ENCODE measurements around the gene VWA5B2. TPM values are rescaled to one million over a fixed set of nuclear protein-coding genes. Genes with fewer than 3 reads are reported as not detected.

VWA5B2 gene
- total and polyA plus RNA-seq, 2 of the 4 experiments (the other 2 are of a cell fraction) = not detected

DNA sequence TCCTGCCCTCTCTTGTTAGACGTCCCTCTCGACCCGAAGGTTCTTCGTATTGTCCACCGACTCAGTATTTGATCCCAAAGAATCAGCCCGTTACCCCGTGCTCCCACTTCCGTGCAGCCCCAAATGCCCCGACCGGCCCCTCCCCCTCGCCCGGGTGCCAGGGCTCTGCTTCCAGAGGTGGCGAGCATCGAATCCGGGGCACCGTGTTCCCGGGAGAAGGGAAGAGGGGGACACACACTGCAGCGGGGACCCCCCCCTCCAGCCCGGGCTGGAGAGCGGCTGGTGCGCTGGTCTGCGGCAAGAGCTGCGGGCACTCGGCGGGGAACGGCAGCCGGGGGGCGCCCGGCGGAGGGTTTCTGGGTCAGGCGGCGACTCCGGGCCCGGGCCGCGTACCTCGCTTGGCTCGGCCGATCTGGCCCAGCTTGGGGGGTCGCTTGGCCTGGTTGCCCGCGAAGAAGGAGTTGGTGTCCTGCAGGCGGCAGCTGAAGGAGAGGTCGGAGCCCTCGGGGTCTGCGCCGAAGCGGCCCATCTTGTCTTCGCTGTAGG lies 31.4 kb downstream of the VWA5B2 start:
- Histone ChIP-seq H2BK5ac (ENCODE audit: low read depth, low read length, poor library complexity, severe bottlenecking) (no peak overlapping the region), H3K18ac (ENCODE audit: low read depth, low read length) (no peak overlapping the region), H4K5ac (ENCODE audit: low read depth, low read length) (no peak overlapping the region), H2AK5ac (ENCODE audit: low read depth, low read length) (no peak overlapping the region), H3K27ac (ENCODE audit: insufficient read depth, low read length) (no peak overlapping the region; the same call in 1 of the 2 replicates), H3K4me1 (ENCODE audit: control insufficient read depth, insufficient read depth, low read length) (peaks cover 2% of the 10 kb centered on the region; the same call in 1 of the 2 replicates), H2BK120ac (ENCODE audit: low read depth, low read length) (no peak overlapping the region), H3K36me3 (ENCODE audit: control insufficient read depth, insufficient read depth, low read length) (0 out of 2 replicates have a peak, but pooled peaks cover 2% of the 10 kb centered on the region), H2AK9ac (replicated peaks; ENCODE audit: low read depth, low read length, poor library complexity) (no peak overlapping the region), H4K8ac (ENCODE audit: low read depth in 2 of 2, low read length in 2 of 2) (no peak overlapping the region), H3K4me3 (ENCODE audit: insufficient read depth, low read depth, low read length) (peak overlapping the region; percentile 55), H2BK15ac (ENCODE audit: low read depth, low read length) (no peak overlapping the region), H3K9ac (ENCODE audit: low read depth, low read length) (no peak overlapping the region), H3K4me2 (ENCODE audit: low read depth, low read length) (peak overlapping the region; percentile 72), H3K14ac (replicated peaks; ENCODE audit: low read depth, low read length) (no peak overlapping the region), H3K4ac (ENCODE audit: low read depth, low read length) (no peak overlapping the region), H3K9me3 (ENCODE audit: control insufficient read depth, insufficient read depth, low read length) (no peaks in the 10 kb centered on the region), H3K27me3 (ENCODE audit: control insufficient read depth, insufficient read depth, low read length) (peaks cover 37% of the 10 kb centered on the region), H2BK20ac (ENCODE audit: low read depth, low read length) (no peak overlapping the region), H4K20me1 (ENCODE audit: insufficient read depth, low read length) (peaks cover 8% of the 10 kb centered on the region), H3K79me1 (ENCODE audit: low read depth in 1 of 2, low read length in 2 of 2) (no peaks in the 10 kb centered on the region), H3K56ac (ENCODE audit: extremely low read depth, insufficient read depth, low read length) (no peak overlapping the region), H4K91ac (ENCODE audit: insufficient read depth, low read depth, low read length) (no peak overlapping the region), H3K9me1 (ENCODE audit: insufficient read depth, low read length) (no peaks in the 10 kb centered on the region), H2AFZ (replicated peaks; ENCODE audit: low read length, poor library complexity) (peak overlapping the region; percentile 84), H3K23ac (ENCODE audit: low read depth, low read length) (peak overlapping the region; percentile 82; the same call in 1 of the 2 replicates)
- in situ Hi-C loops (cut with MboI; ENCODE audit: low sequenced_read_pairs) = loop anchor here (25.0 kb wide), 1 partner anchor 798 kb away; no protein-coding TSS in a partner anchor
- CTCF ChIA-PET = interaction anchor here (1.1 kb wide), 1 partner anchor 365 kb away, joined by 3 read pairs; no protein-coding TSS in a partner anchor
- intact Hi-C loops (cut with micrococcal nuclease) = no loop called here
- POLR2A ChIA-PET (ENCODE audit: unreplicated experiment) = no interaction called here
- dilution Hi-C loops (cut with HindIII; ENCODE audit: low sequenced_read_pairs, unreplicated experiment) = no loop called here
- 3% methylated on average over 27 of the region's 49 CpGs; no CpG with 5 or more reads in 1 of the 2 experiments for WGBS, 2 experiments (ENCODE audit: extremely low coverage in 2 of 2, insufficient read length in 1 of 2)
- no peak for DNase-seq
- TF ChIP-seq MAFK (IDR thresholded peaks at IDR 0.05; ENCODE audit: low read depth, low read length) (no peak), MXI1 (IDR thresholded peaks at IDR 0.05; ENCODE audit: borderline replicate concordance, low read depth, low read length) (no peak), CEBPB (IDR thresholded peaks at IDR 0.05; ENCODE audit: low read depth, low read length) (no peak), POLR2A (IDR thresholded peaks at IDR 0.05; ENCODE audit: low read depth, low read length) (no peak), RCOR1 (IDR thresholded peaks at IDR 0.05; ENCODE audit: insufficient replicate concordance, low read length) (no peak), NFE2L2 (IDR thresholded peaks at IDR 0.05; ENCODE audit: low read depth, low read length) (no peak), RAD21 (IDR thresholded peaks at IDR 0.05; ENCODE audit: low read length) (no peak), BHLHE40 (IDR thresholded peaks at IDR 0.05; ENCODE audit: low read depth, low read length) (no peak)
- TF ChIP-seq, protein P1, sequence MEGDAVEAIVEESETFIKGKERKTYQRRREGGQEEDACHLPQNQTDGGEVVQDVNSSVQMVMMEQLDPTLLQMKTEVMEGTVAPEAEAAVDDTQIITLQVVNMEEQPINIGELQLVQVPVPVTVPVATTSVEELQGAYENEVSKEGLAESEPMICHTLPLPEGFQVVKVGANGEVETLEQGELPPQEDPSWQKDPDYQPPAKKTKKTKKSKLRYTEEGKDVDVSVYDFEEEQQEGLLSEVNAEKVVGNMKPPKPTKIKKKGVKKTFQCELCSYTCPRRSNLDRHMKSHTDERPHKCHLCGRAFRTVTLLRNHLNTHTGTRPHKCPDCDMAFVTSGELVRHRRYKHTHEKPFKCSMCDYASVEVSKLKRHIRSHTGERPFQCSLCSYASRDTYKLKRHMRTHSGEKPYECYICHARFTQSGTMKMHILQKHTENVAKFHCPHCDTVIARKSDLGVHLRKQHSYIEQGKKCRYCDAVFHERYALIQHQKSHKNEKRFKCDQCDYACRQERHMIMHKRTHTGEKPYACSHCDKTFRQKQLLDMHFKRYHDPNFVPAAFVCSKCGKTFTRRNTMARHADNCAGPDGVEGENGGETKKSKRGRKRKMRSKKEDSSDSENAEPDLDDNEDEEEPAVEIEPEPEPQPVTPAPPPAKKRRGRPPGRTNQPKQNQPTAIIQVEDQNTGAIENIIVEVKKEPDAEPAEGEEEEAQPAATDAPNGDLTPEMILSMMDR (conservative IDR thresholded peaks at IDR 0.05; ENCODE audit: low read depth, low read length) = no peak
- TF ChIP-seq, protein P2, sequence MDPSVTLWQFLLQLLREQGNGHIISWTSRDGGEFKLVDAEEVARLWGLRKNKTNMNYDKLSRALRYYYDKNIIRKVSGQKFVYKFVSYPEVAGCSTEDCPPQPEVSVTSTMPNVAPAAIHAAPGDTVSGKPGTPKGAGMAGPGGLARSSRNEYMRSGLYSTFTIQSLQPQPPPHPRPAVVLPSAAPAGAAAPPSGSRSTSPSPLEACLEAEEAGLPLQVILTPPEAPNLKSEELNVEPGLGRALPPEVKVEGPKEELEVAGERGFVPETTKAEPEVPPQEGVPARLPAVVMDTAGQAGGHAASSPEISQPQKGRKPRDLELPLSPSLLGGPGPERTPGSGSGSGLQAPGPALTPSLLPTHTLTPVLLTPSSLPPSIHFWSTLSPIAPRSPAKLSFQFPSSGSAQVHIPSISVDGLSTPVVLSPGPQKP (IDR thresholded peaks at IDR 0.05; ENCODE audit: borderline replicate concordance, low read depth, low read length) = no peak
- peak; percentile 2; the same call in 1 of the 2 replicates for ATAC-seq (ENCODE audit: low read depth)
- BruUV-seq (replicated peaks) = no TSS peak
